ENCODE measurements around the gene VAMP1. TPM values are rescaled to one million over a fixed set of nuclear protein-coding genes. Genes with fewer than 3 reads are reported as not detected.

VAMP1 gene
- total and polyA plus RNA-seq, 10 of the 15 experiments (the other 5 are each of a cell fraction or from before 2014, with no cell fraction given): 4.8 to 123 (median 27.5) TPM

DNA sequence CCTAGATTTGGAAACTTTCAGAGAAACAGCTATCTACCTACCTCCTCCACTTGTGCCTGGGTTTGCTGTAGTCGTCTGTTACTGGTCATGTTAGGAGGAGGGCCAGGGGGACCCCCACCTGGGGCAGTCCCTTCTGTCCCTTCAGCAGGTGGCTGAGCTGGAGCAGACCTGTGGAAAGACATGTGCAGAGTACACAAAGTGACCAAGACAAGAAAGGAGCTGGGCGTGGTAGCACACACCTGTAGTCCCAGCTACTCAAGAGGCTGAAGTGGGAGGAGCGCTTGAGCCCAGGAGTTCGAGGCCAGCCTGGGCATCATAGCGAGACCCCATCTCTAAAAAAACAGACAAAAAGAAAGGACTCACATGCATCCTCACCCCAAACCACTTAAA, 4.3 kb downstream of the VAMP1 start:
- Histone ChIP-seq H3K9ac (ENCODE audit: control insufficient read depth, insufficient read depth, low read length) (no peak overlapping the region; the same call in 1 of the 2 replicates), H3K9me3 (replicated peaks; ENCODE audit: control insufficient read depth, insufficient read depth, low read length) (no peaks in the 10 kb centered on the region), H4K20me1 (ENCODE audit: control insufficient read depth, insufficient read depth) (no peaks in the 10 kb centered on the region), H3K36me3 (ENCODE audit: control insufficient read depth in 2 of 2, insufficient read depth in 2 of 2, low read length in 1 of 2) (peaks cover 21 to 35% of the 10 kb centered on the region in 2 experiments), H2AFZ (ENCODE audit: control insufficient read depth, low read depth, low read length) (no peak overlapping the region), H3K4me1 (ENCODE audit: control insufficient read depth, insufficient read depth, low read length) (peaks cover 39% of the 10 kb centered on the region), H3K27ac (ENCODE audit: control insufficient read depth, insufficient read depth) (no peak overlapping the region), H3K27me3 (replicated peaks in 1 of 2; ENCODE audit: control insufficient read depth in 2 of 2, insufficient read depth in 2 of 2, low read length in 1 of 2) (no peaks in the 10 kb centered on the region), H3K4me2 (ENCODE audit: control insufficient read depth, insufficient read depth) (no peak overlapping the region), H3K79me2 (ENCODE audit: control insufficient read depth, insufficient read depth, low read length) (peaks cover 76% of the 10 kb centered on the region), H3K4me3 (no peak overlapping the region)
- DNase-seq (ENCODE audit: low read depth, low spot score) (no peak), FAIRE-seq (no peak), ATAC-seq (no peak)
- in situ Hi-C loops (cut with MboI) (loop anchor here (5.0 kb wide), 1 partner anchor 129 kb away; no protein-coding TSS in a partner anchor), intact Hi-C loops (cut with micrococcal nuclease; ENCODE audit: unreplicated experiment) (loop anchor here (5.0 kb wide), 2 partner anchors 71 to 144 kb away; no protein-coding TSS in a partner anchor)
- SMC1A ChIA-PET (ENCODE audit: uncharacterized antibody, unreplicated experiment): interaction anchor here (0.5 to 3.4 kb wide), 31 partner anchors 9 to 270 kb away, joined by 3 to 211 read pairs (median 6); partner anchors contain the start of genes CD27, GAPDH, MRPL51 and NOP2
- CTCF ChIA-PET: interaction anchor here (0.7 to 3.9 kb wide), 41 partner anchors 8 to 398 kb away, joined by 3 to 240 read pairs (median 7); partner anchors contain the start of genes CD27, COPS7A, MRPL51 and TAPBPL
- RAD21 ChIA-PET (ENCODE audit: unreplicated experiment): interaction anchor here (0.6 to 8.8 kb wide), 22 partner anchors 9 to 317 kb away, joined by 3 to 319 read pairs (median 6); partner anchors contain the start of genes CD27, LPAR5, MRPL51 and TAPBPL
- POLR2A ChIA-PET: interaction anchor here (0.9 to 10.3 kb wide), 9 partner anchors 9 to 131 kb away, joined by 3 to 384 read pairs (median 7); partner anchors contain the start of genes CD27, GAPDH and TAPBPL
- WGBS (ENCODE audit: insufficient coverage, insufficient replicate concordance, low lambda C conversion rate, missing lambda C conversion rate): 87% methylated on average over 5 of the region's 5 CpGs
- no TSS peak for BruUV-seq (replicated peaks)
- TF ChIP-seq DPF2 (IDR thresholded peaks at IDR 0.05): no peak
- TF ChIP-seq MYC (IDR thresholded peaks at IDR 0.05; ENCODE audit: insufficient read depth, insufficient read length, insufficient replicate concordance, low read length, severe bottlenecking): no peak
- TF ChIP-seq BRCA1 (IDR thresholded peaks at IDR 0.05; ENCODE audit: low read depth, low read length): no peak
- no peak for TF ChIP-seq CBFB (IDR thresholded peaks at IDR 0.05; ENCODE audit: low read depth)
- no peak for TF ChIP-seq SREBF1 (IDR thresholded peaks at IDR 0.05; ENCODE audit: low read length)
- no peak for TF ChIP-seq MTA2 (IDR thresholded peaks at IDR 0.05; ENCODE audit: low read depth)
- no peak for TF ChIP-seq NR2F1 (conservative IDR thresholded peaks at IDR 0.05)
- no peak for TF ChIP-seq NFYB (IDR thresholded peaks at IDR 0.05; ENCODE audit: insufficient read depth, low read depth, low read length)
- TF ChIP-seq, protein P1, sequence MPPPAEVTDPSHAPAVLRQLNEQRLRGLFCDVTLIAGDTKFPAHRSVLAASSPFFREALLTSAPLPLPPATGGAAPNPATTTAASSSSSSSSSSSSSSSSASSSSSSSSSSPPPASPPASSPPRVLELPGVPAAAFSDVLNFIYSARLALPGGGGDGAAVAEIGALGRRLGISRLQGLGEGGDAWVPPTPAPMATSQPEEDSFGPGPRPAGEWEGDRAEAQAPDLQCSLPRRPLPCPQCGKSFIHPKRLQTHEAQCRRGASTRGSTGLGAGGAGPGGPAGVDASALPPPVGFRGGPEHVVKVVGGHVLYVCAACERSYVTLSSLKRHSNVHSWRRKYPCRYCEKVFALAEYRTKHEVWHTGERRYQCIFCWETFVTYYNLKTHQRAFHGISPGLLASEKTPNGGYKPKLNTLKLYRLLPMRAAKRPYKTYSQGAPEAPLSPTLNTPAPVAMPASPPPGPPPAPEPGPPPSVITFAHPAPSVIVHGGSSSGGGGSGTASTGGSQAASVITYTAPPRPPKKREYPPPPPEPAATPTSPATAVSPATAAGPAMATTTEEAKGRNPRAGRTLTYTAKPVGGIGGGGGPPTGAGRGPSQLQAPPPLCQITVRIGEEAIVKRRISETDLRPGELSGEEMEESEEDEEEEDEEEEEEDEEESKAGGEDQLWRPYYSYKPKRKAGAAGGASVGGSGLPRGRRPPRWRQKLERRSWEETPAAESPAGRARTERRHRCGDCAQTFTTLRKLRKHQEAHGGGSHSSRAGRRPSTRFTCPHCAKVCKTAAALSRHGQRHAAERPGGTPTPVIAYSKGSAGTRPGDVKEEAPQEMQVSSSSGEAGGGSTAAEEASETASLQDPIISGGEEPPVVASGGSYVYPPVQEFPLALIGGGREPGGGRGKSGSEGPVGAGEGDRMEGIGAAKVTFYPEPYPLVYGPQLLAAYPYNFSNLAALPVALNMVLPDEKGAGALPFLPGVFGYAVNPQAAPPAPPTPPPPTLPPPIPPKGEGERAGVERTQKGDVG (CRISPR knock-in tag; IDR thresholded peaks at IDR 0.05): no peak
